ENCODE measurements around the gene CYTH4.

GRCh38 chr22:37306494-37306829, 24.2 kb downstream of the CYTH4 start:
- no peak for TF ChIP-seq CTCF (IDR thresholded peaks at IDR 0.05; ENCODE audit: low read depth, low read length)
- no peak for TF ChIP-seq POLR2A (IDR thresholded peaks at IDR 0.05; ENCODE audit: extremely low read depth, insufficient read length)
- no peak for TF ChIP-seq MAX (IDR thresholded peaks at IDR 0.05; ENCODE audit: low read depth, low read length)
- TF ChIP-seq MYC (IDR thresholded peaks at IDR 0.05; ENCODE audit: low read depth, low read length): no peak

All from NB4 (cell line).